HG02973 (cell line): ENCODE data around the gene HRK.
A peak's percentile ranks its signal among the peaks of the same experiment; 100 is the strongest.
"Not testable (repeated sequence)": the region's sequence is repeated elsewhere in the genome, so short reads cannot be mapped to it uniquely, and the experiment has no call there.

Source experiments
- ATAC-seq: cut with Tn5 transposase; IDR thresholded peaks from one replicate; pipeline ENCODE4 v1.9.1; 2021; ENCODE audit warnings: moderate library complexity; ENCODE audit not compliant: unreplicated experiment

HRK gene

DNA sequence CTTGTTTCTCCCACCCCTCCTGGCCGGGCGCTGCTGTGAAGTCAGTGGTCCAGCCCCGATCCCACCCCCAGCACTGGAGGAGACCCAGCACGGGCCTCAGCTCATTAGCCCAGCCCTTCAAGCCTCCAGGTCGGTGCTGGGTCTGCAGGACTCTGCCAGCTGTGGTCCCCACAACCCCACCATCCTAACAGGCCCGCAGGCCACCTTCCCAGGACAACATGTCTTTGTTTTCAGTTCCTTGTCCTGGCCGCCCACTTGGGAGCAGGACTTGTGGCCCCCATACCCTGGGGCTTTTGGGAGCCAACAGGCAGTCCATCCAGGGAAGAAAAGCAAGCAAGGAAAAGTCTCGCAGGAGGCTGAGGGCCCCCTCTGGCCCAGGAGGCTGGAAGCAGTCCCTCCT lies 60.0 kb downstream of the HRK start:
- no peak for ATAC-seq

DNA sequence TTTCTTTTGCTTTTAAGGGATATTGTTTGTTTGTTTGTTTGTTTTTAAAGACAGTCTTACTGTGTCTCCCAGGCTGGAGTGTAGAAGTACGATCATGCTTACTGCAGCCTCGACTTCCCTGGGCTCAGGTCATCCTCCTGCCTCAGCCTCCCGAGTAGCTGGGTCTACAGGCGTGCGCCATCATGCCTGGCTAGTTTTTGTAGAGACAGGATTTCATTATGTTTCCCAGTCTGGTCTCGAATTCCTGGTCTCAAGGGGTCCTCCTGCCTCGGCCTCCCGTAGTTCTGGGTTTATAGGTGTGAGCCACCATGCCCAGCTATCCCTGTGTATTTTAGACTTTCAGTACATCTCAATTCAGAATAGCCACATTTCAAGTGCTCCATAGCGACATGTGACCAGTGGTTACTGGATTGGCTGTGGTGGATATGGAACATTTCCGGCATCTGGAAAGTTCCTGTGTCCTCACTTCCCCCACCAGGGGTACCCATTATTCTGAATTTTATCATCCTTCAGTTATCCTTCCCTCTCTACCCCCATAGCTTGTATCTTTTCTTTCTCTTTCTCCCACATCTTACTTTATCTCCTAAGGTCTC lies 61.1 kb downstream of the HRK start:
- ATAC-seq: no peak

DNA sequence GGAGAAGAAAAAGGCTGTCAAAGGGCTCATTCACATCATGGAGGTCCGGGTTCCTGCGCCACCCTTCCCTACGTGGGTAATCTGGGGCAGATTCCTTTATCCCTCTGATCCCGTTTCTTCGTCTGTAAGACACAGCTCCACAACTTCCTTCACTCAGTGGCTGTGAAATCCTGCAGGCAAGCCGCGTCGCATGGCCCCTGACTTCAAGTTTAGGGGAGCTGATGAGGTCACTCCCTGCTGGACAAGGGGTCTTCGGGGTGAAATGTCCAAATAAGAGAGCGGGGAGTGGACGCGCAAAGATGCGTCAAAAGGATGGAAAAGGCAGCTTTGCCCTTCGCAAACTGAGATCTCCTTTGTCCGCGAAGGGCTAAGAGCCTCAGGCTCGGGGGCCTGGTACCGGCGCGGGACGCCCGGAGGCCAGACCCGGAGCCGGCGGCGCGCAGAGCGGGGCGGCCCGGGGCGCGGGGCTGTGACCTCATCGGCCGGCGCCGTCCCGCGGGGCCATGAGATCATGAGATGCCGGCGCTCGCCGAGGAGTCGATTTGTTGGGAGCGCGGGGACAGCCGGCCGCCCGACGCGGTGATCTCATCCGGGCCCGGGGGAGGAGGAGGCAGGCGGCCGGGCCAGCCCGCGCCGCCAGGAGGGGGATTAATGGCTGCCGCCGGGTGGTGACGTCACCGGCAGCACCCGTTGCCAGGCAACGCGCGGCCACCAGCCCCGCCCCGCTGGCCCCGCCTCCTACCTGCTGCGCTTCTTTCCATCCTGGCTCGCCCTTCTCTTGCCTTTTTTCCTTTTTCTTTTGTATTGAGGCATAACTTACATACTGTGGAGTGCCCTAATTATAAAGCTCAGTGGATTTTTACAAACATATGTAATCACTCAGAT lies 62.1 kb downstream of the HRK start:
- ATAC-seq: peak; percentile 87

DNA sequence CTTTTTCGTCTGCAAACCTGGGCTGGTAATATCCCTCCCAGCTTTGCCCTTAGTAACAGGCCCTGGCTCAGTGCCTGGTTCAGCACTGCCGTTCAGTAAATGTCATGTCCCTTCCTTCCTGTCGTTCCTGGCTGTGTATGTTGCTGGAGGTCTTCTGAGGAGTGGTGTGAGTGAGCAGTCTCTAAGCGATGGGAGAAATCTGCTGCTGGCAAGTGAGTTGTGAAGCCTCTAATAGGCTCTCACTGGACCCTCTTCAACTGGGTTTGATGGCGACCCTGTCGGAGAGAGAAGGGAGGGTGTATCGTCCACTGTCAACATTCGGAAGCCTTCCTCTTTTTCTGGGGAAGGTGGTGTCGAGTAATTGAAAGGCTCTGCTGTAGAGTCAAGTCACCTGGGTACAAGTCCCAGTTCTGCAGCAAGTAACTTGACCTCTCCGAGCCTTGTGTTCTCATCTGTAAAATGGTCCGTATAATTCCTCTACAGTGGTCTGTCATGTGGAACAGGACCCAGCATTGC lies 62.8 kb downstream of the HRK start:
- no peak for ATAC-seq

DNA sequence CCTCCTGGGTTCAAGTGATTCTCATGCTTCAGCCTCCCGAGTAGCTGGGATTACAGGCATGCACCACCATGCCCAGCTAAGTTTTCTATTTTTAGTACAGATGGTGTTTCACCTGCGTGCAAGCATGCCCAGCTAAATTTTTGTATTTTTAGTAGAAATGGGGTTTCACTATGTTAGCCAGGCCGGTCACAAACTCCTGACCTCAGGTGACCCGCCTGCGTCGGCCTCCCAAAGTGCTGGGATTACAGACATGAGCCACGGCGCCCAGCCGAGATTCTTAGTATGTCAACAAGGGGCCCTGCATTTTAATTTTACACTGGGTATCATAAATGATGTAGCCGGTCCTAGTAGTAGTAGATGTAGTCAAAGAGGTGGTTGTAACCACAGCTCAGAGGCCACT lies 66.5 kb downstream of the HRK start:
- not testable (repeated sequence) for ATAC-seq

DNA sequence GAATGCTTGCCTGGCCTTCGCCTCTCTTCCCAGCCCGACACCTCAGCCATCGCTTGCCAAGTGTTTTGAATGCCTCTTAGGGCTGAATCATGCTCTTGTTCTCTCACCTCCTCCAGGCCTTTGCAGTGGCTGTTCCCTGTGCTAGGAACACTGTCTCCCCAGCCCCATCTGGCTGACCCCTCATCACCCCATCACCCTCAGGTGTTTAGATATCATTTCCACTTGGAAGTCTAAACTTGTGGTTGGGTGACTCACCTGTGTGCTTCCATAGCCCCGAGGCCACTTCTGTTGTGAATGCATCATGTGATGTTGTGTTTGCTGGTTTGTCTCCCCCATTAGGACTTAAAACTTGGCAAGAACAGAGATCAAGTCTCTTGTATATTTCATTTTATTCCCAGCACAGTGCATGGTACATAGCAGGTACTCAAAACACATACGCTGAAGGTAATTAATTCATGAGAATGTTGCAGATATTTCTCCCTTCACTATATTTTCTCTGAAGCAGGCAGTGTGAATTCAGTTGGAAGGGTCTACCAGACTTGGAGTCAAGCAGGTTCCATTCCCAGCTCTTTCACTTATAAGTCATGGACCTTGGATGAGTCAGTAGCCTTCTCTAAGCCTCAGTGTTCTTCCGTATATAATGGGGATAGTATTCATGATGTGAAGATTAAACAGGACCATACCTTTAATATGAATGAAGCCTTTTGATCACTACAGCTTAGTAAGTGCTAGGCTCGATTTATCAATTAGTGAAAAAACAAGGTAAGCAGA lies 67.8 kb downstream of the HRK start:
- ATAC-seq: no peak

DNA sequence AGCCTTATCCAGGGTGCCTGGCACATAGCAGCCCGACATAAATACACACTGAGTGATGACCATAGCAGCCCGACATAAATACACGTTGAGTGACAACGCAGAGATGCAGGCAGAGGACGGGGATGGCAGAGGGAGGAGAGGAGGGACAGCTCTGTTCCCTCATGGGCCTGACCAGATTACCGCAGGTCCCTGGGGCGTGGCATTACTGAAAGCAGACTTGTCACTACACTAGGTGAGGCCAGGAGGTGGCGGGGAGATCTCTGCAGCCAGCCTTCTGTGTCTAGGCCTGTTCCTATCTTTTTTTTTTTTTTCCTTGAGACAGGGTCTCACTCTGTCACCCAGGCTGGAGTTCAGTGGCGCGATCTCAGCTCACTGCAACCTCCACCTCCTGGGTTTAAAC lies 69.0 kb downstream of the HRK start:
- no peak for ATAC-seq

DNA sequence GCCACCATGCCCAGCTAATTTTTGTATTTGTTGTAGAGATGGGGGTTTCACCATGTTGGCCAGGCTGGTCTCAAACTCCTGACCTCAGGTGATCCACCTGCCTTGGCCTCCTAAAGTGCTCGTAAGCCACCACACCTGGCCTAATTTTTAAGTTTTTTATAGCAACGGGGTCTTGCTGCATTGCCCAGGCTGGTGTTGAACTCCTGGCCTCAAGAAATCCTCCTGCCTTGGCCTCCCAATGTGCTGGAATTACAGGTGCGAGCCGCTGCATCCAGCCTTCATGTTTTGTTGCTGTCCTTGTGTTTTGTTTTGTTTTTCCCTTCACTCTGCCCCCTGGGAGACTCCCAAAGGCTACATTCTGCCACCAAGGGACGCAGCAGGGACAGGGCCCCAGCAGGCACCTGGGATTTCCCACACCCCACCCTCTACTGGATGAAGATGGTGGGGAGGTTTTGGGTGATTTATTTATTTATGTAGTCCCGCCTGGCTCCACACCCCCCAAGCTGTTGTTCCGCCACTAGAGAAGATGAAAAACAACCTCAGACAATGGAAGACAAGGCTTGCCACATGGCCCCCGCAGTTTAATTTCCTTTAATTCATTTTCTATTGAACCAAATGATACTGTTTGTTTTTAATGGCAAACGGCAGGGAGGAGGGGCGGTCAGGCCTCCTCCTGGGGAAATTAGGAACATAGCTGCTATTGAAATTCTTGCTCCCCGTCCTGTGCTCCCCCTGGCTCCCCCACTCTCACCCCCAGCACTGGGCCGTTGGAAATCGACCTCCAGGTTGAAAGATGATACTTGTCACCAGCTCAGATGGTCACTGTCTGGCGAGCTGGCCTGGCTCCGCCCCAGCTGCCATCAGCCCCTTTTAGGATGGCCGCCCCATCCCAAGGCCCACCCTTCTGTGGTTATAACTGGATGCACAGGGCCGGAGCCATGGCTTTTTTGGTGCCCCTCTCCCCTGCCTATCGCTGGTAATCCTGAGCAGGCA lies 72.8 kb downstream of the HRK start:
- no peak for ATAC-seq

DNA sequence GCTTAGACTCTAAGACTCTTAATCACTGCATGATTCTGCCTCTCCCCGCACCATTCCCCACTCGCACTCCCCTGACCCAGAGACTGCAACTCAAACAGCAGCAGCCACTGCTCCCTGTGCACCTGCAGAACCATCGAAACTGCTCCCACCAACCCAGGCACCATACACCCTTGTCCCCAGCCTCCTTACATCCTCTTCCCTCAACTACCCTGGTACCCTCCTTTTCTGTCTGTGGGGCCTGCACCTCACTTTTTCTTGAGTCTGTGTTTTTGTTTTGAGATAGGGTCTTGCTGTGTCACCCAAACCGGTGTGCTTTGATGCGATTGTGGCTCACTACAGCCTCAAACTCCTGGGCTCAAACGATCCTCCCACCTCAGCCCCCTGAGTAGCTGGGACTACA lies 73.7 kb downstream of the HRK start:
- ATAC-seq: no peak

DNA sequence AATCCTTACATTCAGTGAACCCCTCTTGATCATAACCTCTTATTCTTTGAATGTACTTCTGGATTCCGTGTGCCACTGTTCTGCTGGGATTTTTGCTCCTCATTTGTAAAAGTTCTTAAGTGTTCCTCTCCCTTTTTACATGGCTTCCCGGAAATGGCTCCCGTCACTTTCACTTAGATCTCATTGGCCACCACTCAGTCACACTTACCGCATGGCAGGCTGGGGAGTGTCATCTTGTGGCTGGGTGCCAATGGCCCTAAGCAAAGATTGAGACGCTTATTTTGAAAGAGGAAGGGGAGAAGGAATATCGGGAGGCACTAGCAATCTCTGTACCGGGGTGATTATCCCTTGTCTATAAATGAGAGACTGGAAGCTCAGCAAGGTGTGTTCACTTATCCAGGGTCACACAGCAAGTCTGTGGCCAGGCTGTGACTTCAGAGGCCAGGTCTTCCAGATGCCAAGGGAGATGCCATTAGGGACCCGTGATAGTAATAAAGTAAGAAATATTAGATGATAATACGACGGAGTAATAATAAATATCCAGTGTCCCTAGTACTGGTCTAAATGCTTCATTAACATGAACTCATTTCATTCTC lies 74.3 kb downstream of the HRK start:
- ATAC-seq: no peak
